Naive thymus-derived CD4-positive, alpha-beta T cell (primary cell): ENCODE data around the gene ILRUN. TPM values are rescaled to one million over a fixed set of nuclear protein-coding genes. Genes with fewer than 3 reads are reported as not detected.

Source experiments
- polyA plus RNA-seq, 2 donors: library from polyadenylated mRNA; unstranded; fragments of 300-500 nt; fragmentation: Illumina TruSeq; gene quantifications; one replicate each; pipeline ENCODE4 v1.2.3, GENCODE V29; 2021
- total RNA-seq, 6 experiments: library from RNA in 5 of 6; stranded (reverse) in 5 of 6; gene quantifications; 1 replicate in 5 of 6; 2 replicates in 1 of 6; pipeline ENCODE4 v1.2.3 and lab custom pipeline; 2021 to 2026

Gene ILRUN
- total and polyA plus RNA-seq, 7 experiments from 2014 or later: 8.8 to 74.6 (median 49.2) TPM

Other genes starting within 250 kb of the ILRUN start
- 1 to 10 TPM in 2 of 5 experiments, under 1 TPM in 3; 0.34 to 3.5 (median 0.57) TPM for gene PACSIN1, start 230.7 kb downstream of the ILRUN start, total RNA-seq
- under 1 TPM in 1 of 2 donors, not detected in 1; 0.29 TPM for gene PACSIN1, start 230.7 kb downstream of the ILRUN start, polyA plus RNA-seq
- under 1 TPM in 2 of 5 experiments, not detected in 3; 0.39 to 0.40 TPM for gene SPDEF, start 140.4 kb downstream of the ILRUN start, total RNA-seq
- not detected for gene SPDEF, start 140.4 kb downstream of the ILRUN start, polyA plus RNA-seq
- 100 to 1,000 TPM in 1 of 5 experiments, 10 to 100 TPM in 4; 38.3 to 120 (median 44.4) TPM for gene SNRPC, start 60.7 kb upstream of the ILRUN start, total RNA-seq
- 100 to 1,000 TPM; 311 to 358 TPM for gene SNRPC, start 60.7 kb upstream of the ILRUN start, polyA plus RNA-seq
- 10 to 100 TPM; 10.7 to 12.9 (median 11.9) TPM for gene BLTP3A, start 95.3 kb upstream of the ILRUN start, total RNA-seq
- 1 to 10 TPM in 1 of 2 donors, under 1 TPM in 1; 0.72 to 1.2 TPM for gene BLTP3A, start 95.3 kb upstream of the ILRUN start, polyA plus RNA-seq
- 10 to 100 TPM; 25.4 to 35.1 (median 29.4) TPM for gene TAF11, start 191.3 kb upstream of the ILRUN start, total RNA-seq
- 10 to 100 TPM; 17.3 to 18.4 TPM for gene TAF11, start 191.3 kb upstream of the ILRUN start, polyA plus RNA-seq
- gene ANKS1A, start 192.5 kb upstream of the ILRUN start, total RNA-seq: 10 to 100 TPM in 3 of 5 experiments, 1 to 10 TPM in 2; 7.3 to 14.8 (median 11.8) TPM
- gene ANKS1A, start 192.5 kb upstream of the ILRUN start, polyA plus RNA-seq: 1 to 10 TPM; 2.1 to 5.3 TPM